NOMO-1 treated with DMSO at 0.1 percent for 48 hours (cell line): ENCODE measurements around the gene KCNIP1.

Experiments
- DNase-seq: peaks from one replicate; lab custom pipeline; 2025; ENCODE audit not compliant: unreplicated experiment; lab: John Stamatoyannopoulos, UW

KCNIP1 gene

DNA sequence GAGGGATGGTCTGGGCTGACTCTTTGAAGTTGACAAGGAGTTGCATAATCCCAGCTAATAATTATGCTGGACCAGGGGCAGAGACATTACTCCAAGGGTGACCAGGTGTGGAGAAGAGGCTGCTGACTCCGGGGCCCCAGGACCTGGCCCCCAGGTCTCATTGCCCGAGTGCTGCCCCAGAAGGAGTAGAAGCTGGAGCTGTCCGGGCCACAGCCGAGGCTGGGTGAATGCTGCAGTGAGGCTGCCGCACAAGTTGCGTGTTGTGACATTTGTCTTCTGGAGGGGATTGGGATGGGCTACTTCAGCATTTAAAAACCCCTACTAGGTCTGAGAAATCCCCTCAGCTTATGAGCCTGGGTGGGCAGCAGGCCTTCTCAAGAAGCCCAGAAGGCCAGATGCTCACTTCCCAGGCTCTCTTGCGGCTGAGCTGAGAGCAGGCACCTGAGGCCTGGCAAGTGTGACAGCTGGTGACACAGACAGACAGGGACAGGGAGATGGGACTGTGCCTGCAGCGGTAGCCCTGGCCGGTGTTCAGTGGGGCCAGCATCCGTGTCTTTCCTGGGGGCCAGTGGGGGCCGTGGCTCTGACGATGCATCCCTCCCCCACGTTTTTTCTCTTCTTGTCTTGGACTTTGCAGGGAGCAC is 122.8 kb downstream of the KCNIP1 start:
- no peak for DNase-seq

DNA sequence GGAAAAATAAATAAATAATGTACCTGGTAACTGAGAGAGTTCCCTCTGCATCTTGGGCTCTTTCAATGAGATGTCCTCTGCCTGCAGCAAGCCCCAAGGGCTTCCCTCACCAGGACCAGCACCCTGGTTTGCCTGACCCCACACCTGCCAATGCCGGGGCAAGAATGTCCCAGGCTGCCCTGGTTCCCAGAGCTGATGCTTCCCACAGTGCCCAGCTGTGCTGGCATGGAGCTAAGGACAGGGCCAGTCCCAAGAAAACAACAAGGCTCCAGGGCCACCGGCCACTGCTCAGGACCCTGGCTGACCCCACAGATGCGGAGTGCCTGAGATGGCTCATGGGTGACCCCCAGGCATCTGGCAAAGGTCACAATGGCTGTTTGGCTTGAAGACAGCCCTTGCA is 123.5 kb downstream of the KCNIP1 start:
- DNase-seq: no peak

DNA sequence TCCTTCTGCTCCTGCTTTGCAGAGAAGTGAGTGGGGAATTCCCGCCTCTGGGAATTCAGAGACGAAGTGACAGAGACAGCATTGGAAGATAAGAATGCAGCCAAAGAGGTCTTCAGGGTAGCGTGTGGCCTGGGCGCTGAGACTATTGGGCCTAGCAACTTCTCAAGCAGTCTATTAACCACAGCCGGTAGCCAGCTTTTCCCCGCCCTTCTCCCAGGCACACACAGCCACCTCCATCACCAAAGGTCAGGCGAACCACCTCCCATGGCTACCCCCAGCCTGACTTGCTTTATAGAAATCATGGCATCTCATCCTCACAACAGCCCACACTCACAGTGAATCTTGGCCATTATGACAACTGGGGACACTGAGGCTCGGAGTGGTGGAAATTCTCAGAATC is 124.2 kb downstream of the KCNIP1 start:
- no peak for DNase-seq

DNA sequence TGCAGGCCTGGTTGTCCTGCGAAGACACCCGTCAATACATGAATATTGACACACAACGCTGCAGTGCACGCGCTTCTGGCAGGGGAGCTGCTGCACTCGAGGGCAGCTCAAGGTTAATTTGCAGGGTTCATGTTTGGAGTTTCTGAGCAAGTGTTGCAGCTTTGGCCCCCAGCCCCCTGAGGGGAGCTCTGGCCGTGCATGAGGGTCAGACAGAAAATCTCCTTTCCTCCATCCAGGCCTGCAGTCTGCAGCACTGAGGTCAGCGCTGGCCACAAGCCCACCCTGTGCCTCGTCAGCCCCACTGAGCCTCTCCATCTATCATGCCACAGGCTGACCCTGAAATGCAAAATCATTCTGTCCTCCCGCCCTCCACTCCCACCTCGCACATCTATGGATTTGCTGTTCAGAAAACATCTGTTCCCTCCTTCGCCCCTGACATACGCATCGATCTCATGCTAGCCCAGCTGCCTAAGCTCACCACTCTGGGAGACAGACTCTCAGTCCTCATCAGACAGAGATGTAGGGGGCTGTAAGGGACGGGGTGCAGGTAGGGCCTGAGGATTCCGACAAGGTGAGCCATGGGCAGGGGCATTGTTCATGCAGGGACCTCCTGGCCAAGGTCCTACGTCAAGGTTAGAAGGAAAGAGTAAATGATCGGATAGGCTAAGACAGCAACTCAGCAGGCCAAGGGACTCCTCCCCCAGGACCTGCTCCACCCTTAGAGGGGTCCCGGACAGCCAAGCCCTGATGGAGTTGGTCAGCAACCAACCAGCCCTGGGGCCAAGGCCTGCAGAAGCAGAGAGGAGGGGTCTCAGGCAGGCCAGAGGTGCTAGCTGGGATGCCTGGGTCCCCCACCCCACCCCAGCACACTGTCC is 125.1 kb downstream of the KCNIP1 start:
- no peak for DNase-seq

GRCh38 chr5:170629566-170630175 is 125.9 kb downstream of the KCNIP1 start:
- no peak for DNase-seq

DNA sequence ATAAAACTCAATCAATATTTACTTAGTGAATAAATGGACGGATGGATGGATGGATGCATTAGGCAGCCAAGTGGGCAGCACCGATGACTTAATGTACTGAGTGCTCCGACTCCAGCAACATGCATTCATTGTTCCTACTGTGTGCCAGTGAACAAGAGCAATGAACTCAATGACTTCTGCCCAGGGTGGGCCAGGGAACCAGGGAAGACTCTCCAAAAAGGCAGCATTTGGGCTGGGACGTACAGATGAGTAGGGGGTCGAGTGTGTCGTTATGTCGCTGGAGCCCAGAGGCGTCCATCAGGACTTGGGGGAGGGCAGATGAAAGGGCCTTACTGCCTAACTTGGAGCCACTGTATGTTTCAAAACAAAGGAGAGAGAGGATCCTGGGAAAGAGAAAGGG is 126.4 kb downstream of the KCNIP1 start:
- DNase-seq: no peak

DNA sequence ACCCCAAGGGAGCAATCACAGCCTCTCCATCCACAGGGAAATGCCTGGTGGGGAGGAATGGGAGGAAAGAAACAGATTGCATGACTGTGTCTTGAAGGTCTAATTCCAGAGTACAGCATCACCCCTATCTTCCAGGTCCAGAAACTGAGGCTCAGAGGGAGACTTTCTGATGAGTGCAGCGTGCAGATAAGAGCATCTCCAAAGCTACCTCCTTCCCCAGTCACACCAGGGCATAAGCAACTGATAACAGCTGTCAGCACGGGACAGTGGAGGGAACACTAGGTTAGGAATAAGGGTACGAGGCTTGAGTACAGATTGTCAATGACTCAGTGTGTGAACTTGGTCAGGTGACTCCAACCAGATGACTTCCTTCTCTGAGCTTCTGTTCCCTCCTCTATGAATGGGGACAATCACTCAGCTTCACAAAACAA is 126.9 kb downstream of the KCNIP1 start:
- peak; percentile 56 for DNase-seq

DNA sequence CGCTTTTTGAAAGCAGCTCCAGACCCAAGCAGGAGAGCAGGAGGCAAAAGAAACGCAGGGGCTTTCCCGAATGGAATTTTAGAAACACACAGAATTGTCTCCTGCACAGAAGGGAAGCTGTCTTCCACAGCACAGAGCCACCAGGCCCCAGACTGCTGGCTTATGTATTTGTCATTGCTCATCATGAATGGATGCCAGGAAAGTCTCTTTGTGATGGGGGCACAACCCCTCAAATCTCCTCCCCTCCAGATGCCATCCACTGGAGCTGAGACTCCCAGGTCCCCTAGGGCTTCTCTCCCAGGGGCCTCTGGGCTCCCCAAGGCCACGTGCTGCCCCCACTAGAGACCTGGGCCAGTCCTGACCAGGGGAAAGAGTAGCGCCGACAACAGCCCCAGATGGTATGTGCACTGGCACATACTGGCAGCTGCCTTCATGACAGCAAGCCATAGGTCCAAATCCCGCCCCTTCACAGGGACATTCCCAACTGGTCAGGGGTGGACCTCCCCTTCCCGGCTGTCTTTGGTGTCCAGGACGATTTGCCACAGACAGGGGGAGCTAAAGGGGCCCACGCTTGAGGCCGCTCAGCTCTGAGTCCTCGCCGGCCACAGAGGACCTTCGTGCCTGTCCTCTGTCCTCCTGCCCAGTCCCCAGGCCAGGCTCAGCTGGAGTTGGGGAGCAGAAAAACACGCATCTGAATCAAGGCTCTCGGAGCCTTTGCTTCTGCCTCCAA is 127.8 kb downstream of the KCNIP1 start:
- DNase-seq: no peak

DNA sequence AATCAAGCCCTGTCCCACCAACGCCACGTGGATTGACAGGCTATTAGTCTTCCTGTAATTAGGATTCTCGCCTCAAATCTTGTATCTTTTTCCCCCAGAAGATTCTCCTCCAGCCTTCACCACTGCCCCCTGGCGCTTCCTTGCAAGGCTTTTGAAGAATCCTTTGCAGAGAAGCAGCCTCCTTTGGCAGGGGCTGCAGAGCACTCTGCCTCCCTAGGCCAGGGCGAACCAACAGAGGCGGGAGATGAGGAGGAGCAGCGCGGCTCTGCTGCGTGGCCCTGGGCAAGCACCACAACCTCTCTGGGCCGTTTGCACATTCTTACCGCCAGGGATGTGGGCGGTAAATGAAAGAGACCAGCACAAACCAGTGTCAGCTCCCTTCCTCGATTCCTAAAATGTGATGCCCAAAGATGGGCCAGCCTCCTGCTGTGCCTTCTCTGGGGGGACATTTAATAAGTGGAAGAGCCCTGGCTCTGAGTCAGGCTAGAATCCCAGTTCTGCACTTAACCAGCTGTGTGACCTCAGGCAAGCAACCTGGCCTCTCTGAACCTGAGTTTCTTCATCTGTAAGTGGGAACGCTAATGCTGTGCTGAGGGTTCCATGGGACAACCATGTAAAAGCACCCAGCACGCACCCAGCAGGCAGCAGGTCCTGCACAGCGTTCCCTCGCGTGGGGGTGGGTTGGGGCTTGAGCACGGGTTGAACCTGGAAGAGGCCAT is 128.6 kb downstream of the KCNIP1 start:
- no peak for DNase-seq

- DNase-seq: no peak
Measured at GRCh38 chr5:170632985-170633234, 129.1 kb downstream of the KCNIP1 start.

DNA sequence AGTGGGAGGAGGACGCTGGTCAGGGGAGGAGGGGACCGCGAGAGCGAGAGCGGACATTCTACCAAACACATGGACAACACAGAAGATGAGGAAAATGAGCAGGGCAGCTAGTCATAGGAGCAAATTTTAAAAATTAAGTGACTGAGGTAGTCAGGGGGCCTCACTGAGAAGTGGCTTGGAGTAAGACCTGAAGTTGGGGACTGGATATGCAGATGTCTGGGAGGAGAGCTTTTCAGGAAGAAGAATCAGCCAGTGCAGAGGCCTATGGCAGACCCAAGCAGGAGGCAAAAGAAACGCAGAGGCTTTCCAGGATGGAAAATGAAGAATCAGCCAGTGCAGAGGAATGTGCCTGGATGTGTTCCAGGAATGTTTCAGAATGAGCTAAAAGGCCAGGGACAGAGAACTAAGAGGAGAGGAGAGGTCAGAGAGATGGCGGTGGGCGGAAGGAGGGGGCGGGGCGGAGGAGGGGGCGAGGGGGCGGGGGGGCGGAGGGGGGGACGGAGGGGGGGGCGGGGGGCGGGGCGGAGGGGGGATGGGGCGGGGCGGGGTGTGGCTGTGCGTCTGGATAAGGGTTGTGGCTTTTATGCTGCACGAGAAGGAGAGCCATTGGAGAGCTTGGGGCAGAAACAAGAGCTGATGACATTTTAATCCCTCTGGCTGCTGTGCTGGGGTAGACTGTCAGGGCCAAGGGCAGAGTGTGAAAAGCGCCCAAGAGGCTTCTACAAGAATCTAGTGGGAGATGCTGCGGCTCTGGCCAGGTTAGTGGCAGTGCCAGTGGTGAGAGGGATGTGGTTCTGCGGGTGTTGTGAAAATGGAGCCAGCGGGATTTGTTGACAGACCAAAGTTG is 129.6 kb downstream of the KCNIP1 start:
- DNase-seq: peak; percentile 86

DNA sequence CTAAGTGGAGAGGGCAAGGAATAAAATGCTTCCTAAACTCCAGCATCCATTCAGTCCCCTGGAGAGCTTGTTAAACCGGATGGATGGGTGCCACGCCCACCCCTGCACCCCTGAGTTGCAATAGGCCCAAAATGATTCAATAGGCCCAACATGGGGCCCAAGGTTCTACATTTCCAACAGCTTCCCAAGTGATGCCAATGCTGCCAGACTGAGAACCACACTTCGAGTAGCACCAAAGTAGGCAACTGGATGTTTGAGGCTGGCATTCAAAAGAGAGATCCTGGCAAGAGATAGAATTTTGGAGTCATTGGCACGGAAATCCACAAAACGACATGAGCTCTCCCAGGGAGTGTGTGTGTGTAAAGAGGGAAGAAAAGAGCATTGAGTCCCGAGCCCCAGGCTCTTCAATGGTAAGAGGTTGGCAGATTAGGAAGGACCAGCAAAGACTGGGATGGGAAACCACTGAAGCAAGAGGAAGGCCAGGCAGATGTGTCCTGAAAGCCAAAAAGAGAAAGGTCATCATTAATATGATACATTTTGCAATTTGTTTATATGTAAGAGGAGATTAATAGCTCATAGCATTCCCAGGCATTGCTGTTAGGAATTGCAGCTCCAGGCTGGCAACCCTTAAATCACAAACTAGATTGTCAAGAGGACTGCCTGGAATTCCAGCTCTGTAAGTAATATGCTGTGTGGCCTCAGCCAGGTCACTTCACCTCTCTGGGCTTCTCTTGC is 130.6 kb downstream of the KCNIP1 start:
- no peak for DNase-seq

DNA sequence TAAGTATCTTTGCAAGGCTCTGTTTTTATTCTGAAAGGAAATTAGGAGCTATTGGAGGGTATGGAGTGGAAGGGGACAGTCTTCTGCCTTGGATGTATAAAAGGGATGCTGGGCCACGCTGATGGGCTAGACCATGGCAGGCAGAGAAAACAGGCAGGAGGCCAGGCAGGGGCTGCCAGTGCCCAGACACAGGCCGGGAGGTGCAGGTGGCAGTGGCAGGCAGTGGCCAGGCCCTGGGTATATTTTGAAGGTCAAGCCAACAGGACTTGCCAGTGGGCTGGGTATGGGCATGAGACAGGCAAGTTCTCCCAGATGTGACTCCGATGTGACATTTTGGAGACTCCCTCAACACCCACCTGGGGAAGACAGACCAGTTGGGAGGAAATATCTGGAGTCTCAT is 131.9 kb downstream of the KCNIP1 start:
- no peak for DNase-seq

DNA sequence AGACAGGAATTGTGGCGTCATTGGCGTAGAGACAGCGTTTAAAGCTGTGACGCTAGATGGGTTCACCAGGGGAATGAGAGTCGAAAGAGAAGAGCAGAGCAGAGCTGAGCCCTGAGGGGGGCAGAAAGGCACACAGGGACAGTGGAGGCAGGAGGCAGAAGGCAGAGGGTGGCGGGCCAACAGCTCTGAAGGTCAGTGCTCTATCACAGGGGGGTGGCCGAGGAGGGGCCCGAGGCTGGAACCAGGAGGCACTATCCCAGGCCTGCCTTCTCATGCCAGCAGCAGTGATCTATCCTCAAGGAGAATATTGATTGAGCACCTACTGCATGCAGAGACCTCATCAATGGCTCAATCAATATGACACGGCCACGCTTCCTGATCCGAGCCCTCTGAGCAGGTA is 132.4 kb downstream of the KCNIP1 start:
- no peak for DNase-seq

GRCh38 chr5:170636801-170637477 is 133.1 kb downstream of the KCNIP1 start:
- DNase-seq: no peak

DNA sequence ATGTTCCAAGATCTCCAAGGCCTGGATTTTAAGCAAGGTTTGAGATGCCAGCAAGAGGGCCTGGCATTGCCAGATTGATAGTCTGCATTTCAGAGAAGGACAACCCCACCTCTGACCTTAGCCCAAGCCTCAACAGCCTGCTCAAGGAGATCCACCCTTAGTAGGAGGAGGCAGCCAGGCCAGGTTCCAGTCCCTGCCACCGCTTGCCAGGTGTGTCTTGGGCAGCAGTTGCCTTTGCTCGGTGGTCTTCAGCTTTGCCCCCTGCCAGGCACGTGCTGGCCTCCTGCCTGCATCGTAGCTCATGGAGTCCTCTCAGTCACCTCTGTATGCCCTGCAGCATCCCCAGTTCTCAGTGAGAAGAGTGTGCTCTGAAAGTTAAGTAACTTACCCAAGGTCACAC is 134.2 kb downstream of the KCNIP1 start:
- no peak for DNase-seq

GRCh38 chr5:170638454-170639220 is 134.8 kb downstream of the KCNIP1 start:
- DNase-seq: peak; percentile 18

GRCh38 chr5:170639221-170639925 is 135.6 kb downstream of the KCNIP1 start:
- no peak for DNase-seq
